Muscle of leg (tissue), 11 donors: ENCODE data around the gene ASCL1. TPM values are rescaled to one million over a fixed set of nuclear protein-coding genes. Genes with fewer than 3 reads are reported as not detected.

Source experiments
- DNase-seq: peaks from one replicate; pipeline ENCODE4 v3.0.0; 2013
- H3K27ac ChIP-seq: one replicate; pipeline ENCODE4 v1.5.1; 2013; ENCODE audit warnings: mild to moderate bottlenecking, low read length, control low read depth
- H3K27me3 ChIP-seq: one replicate; pipeline ENCODE4 v1.6.1; 2013; ENCODE audit warnings: low read length; ENCODE audit not compliant: control insufficient read depth, insufficient read depth
- H3K36me3 ChIP-seq: one replicate; pipeline ENCODE4 v1.6.1; 2013; ENCODE audit warnings: low read length; ENCODE audit not compliant: control insufficient read depth, insufficient read depth
- H3K4me1 ChIP-seq: one replicate; pipeline ENCODE4 v1.6.1; 2013; ENCODE audit warnings: low read length; ENCODE audit not compliant: control insufficient read depth, insufficient read depth
- H3K4me3 ChIP-seq: one replicate; pipeline ENCODE4 v1.5.1; 2013; ENCODE audit warnings: low read length, control low read depth
- H3K9me3 ChIP-seq: replicated peaks from 2 replicates; pipeline ENCODE4 v1.6.1; 2013; ENCODE audit warnings: low read depth, low read length; ENCODE audit not compliant: control insufficient read depth
- WGBS: methylation state at CpG from one replicate; pipeline ENCODE4 v1.1.5; 2013; ENCODE audit warnings: missing lambda C conversion rate; ENCODE audit not compliant: insufficient coverage; 5-methylcytosine and 5-hydroxymethylcytosine counted together
- polyA plus RNA-seq, 8 donors: library from polyadenylated mRNA; unstranded; fragments of 120-200 nt; gene quantifications; one replicate each; pipeline versions ENCODE4 v1.2.1 to v1.2.3, GENCODE V29; 2013; ENCODE audit warnings: inconsistent platforms in 1 of 8, low replicate concordance in 1 of 8; ENCODE audit not compliant: insufficient read length in 8 of 8, insufficient read depth in 1 of 8
- total RNA-seq: library from RNA; stranded (reverse); fragments of 120-200 nt; gene quantifications from one replicate; pipeline ENCODE4 v1.2.4, GENCODE V29; 2013

ASCL1 gene
- total and polyA plus RNA-seq, 9 donors = 0.04 to 0.28 (median 0.07) TPM; not detected in 6

DNA sequence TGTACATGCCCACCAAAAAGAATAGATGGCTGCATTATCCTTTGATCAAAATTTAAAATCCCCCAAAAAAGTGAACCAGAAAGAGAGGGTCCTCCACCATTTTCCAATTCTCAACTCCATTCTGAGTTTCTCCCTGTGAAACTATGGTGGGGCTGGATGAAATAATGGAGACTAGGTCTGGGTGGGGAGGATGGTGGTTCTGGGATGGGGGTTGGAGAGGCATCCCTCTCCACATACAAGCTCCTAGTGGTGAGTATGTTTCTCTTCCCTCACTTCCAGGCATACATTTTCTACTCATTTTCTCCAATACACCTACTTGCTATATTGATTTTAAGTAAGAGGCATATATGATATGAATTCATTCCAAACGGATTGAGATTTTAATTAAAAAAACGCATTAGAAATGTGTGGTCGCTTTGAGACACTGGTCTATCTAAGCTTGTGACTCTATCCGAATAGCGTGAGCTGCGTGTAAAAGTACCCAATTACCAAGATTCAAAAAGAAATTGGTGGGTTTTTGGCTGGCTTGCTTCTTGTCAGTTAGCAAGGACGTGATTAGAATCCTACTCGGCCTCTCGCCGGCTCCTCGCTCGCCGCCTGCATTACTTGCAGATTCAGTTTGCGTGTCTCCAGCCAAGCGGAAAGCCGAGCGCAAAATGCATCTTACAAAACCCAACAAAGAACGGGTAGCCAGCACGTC lies 3.4 kb downstream of the ASCL1 start:
- no peak overlapping the region for H3K27ac ChIP-seq
- no peaks in the 10 kb centered on the region for H3K36me3 ChIP-seq
- H3K4me3 ChIP-seq = no peak overlapping the region
- peaks cover 90% of the 10 kb centered on the region for H3K27me3 ChIP-seq
- peaks cover 10% of the 10 kb centered on the region for H3K9me3 ChIP-seq
- H3K4me1 ChIP-seq = peaks cover 15% of the 10 kb centered on the region
- no CpG with 5 or more reads among the region's 19 CpGs for WGBS
- DNase-seq = no peak

- peaks cover 10% of the 10 kb centered on the region for H3K9me3 ChIP-seq
- H3K27ac ChIP-seq = no peak overlapping the region
- H3K27me3 ChIP-seq = peaks cover 90% of the 10 kb centered on the region
- no peaks in the 10 kb centered on the region for H3K36me3 ChIP-seq
- H3K4me1 ChIP-seq = peaks cover 15% of the 10 kb centered on the region
- H3K4me3 ChIP-seq = no peak overlapping the region
- no peak for DNase-seq
- WGBS = no CpG with 5 or more reads among the region's 8 CpGs
Observed at GRCh38 chr12:102961466-102961855, 4.0 kb downstream of the ASCL1 start.

DNA sequence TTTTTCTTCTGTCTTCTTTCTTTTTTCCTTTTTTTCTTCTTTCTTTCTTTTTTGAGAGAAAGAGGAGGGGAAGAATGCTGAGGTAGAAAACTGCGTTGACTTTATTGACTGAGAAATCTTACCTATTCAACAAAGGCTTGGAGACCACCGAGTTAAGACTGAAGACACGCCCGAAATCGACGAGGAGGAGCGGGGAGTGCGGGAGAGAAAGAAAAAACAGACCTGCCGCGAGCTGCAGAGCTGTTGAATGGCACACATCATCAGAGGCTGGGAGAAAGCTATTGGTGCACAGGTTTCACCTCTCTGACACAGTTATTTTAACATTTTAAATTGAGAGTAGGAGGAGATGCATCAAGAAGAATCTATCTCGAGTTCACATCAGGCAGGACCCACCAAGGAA lies 5.1 kb downstream of the ASCL1 start:
- H3K27ac ChIP-seq = no peak overlapping the region
- H3K27me3 ChIP-seq = peaks cover 83% of the 10 kb centered on the region
- WGBS = 2% methylated on average over 6 of the region's 11 CpGs
- H3K9me3 ChIP-seq = peaks cover 10% of the 10 kb centered on the region
- DNase-seq = no peak
- H3K4me3 ChIP-seq = no peak overlapping the region
- no peaks in the 10 kb centered on the region for H3K36me3 ChIP-seq
- peaks cover 11% of the 10 kb centered on the region for H3K4me1 ChIP-seq

- peaks cover 79% of the 10 kb centered on the region for H3K27me3 ChIP-seq
- no peak overlapping the region for H3K4me3 ChIP-seq
- DNase-seq = no peak
- 0% methylated on average over 1 of the region's 3 CpGs for WGBS
- H3K36me3 ChIP-seq = no peaks in the 10 kb centered on the region
- peaks cover 10% of the 10 kb centered on the region for H3K9me3 ChIP-seq
- H3K27ac ChIP-seq = no peak overlapping the region
- H3K4me1 ChIP-seq = peaks cover 8% of the 10 kb centered on the region
Observed at GRCh38 chr12:102962986-102963385, 5.5 kb downstream of the ASCL1 start.

GRCh38 chr12:102963796-102964195 lies 6.3 kb downstream of the ASCL1 start:
- WGBS = 45% methylated on average over 2 of the region's 4 CpGs
- Histone ChIP-seq H3K4me3 (no peak overlapping the region), H3K36me3 (no peaks in the 10 kb centered on the region), H3K4me1 (peaks cover 3% of the 10 kb centered on the region), H3K27me3 (peaks cover 71% of the 10 kb centered on the region), H3K27ac (no peak overlapping the region), H3K9me3 (peaks cover 10% of the 10 kb centered on the region)
- no peak for DNase-seq

- peaks cover 63% of the 10 kb centered on the region for H3K27me3 ChIP-seq
- H3K4me3 ChIP-seq = no peak overlapping the region
- peaks cover 2% of the 10 kb centered on the region for H3K4me1 ChIP-seq
- H3K36me3 ChIP-seq = no peaks in the 10 kb centered on the region
- no peak for DNase-seq
- H3K27ac ChIP-seq = no peak overlapping the region
- WGBS = under 1% methylated on average over 21 of the region's 21 CpGs
- H3K9me3 ChIP-seq = peaks cover 10% of the 10 kb centered on the region
Observed at GRCh38 chr12:102964872-102965271, 7.4 kb downstream of the ASCL1 start.

DNA sequence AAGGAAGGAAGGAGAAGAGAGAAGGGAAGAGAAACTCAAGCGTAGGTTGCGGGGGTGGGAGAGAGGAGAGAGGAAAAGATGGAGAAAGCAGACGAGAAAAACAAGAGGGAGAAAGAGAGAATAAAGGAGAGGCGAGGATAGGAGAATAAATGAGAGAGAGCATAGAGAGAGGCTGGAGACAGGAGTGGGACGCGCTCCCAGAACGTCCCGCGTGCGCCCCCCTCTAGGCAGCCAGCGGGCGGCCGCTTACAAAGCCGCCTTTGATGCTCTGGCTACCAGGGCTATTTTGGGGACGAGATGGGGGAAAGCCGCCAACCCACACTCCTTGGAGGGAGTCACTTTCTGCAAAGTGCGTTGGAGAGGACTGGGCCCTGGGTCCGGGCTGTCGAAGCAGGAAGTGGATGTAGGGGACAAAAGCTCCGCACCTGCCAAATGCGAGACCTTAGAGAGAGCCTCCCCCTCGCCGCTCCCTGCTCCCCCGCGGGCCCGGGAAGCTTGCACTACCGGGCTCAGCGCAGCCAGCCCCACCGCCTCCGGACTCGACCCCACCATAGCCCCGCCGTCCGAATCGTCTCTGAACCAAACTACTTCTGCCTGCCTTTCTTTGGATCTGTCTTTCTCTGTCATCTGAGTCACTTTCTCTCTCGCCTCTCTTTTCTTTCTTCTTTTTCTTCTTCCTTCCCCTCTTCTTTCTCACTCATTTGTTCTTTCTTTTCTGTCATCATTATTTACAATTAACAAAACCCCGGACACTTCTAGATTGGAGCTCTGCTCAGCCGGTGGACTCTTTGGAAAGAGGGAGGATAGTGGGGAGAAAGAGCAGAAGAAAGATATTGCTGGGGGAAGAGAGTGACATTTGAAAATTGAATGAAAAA lies 8.0 kb downstream of the ASCL1 start:
- Histone ChIP-seq H3K36me3 (no peaks in the 10 kb centered on the region), H3K27me3 (peaks cover 63% of the 10 kb centered on the region), H3K4me3 (no peak overlapping the region), H3K4me1 (peaks cover 2% of the 10 kb centered on the region), H3K9me3 (peaks cover 10% of the 10 kb centered on the region), H3K27ac (no peak overlapping the region)
- 1% methylated on average over 34 of the region's 38 CpGs for WGBS
- DNase-seq = no peak

- Histone ChIP-seq H3K27ac (no peak overlapping the region), H3K4me3 (no peak overlapping the region), H3K4me1 (peaks cover 2% of the 10 kb centered on the region), H3K27me3 (peaks cover 57% of the 10 kb centered on the region), H3K36me3 (no peaks in the 10 kb centered on the region), H3K9me3 (peaks cover 10% of the 10 kb centered on the region)
- WGBS = 5% methylated on average over 6 of the region's 12 CpGs
- DNase-seq = no peak
Observed at GRCh38 chr12:102966200-102966863, 8.9 kb downstream of the ASCL1 start.

DNA sequence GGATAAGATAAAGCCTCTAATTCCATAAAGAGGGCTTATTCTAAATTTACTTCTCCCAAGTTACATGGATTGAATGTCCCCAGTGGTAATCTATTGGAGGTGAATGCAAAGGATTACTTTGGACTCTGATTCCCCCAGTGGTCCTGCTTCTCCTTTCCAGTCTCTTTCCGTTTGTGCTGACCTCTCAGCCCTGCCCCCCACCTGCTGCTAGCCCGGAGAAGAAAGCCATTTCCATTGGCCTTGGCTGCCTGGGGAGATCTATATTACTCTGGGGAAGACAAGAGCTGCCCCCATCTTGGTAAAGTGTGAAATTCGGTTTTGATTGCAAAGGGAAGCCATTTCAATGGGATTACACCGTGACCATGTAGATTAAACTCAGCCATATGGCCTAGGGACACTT lies 13.3 kb downstream of the ASCL1 start:
- no CpG with 5 or more reads among the region's 4 CpGs for WGBS
- Histone ChIP-seq H3K36me3 (no peaks in the 10 kb centered on the region), H3K27me3 (peaks cover 15% of the 10 kb centered on the region), H3K27ac (no peak overlapping the region), H3K4me3 (no peak overlapping the region), H3K9me3 (no peaks in the 10 kb centered on the region), H3K4me1 (no peaks in the 10 kb centered on the region)
- DNase-seq = no peak

DNA sequence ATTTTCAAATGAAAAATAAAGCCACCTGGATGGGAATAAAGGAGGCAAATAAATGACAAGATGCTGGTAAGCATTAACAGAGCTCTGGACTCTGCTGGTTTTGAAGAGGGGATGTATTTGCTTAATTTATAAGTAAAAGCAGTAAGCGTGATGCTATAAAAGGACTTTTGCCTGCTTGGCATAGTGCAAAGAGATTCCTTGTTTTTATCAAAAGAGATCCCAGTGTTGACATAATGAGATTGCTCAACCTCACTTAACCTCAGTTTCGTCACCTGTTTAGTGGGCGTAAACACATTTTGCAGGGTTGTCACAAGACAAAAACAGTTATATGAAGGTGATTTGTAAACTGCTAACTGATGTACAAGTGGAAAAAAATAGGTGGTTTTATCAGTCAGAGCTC lies 13.8 kb downstream of the ASCL1 start:
- no peaks in the 10 kb centered on the region for H3K4me1 ChIP-seq
- no peak overlapping the region for H3K27ac ChIP-seq
- H3K27me3 ChIP-seq = peaks cover 10% of the 10 kb centered on the region
- no peaks in the 10 kb centered on the region for H3K36me3 ChIP-seq
- no peak overlapping the region for H3K4me3 ChIP-seq
- no peaks in the 10 kb centered on the region for H3K9me3 ChIP-seq
- 100% methylated on average over 1 of the region's 3 CpGs for WGBS
- DNase-seq = no peak
